Natural killer cell (primary cell): ENCODE results near the gene GAS2. TPM values are rescaled to one million over a fixed set of nuclear protein-coding genes. Genes with fewer than 3 reads are reported as not detected.

ENCODE experiments used
- ATAC-seq, 3 donors: fragments of 150-1000 bp in 2 of 3; fragments of 200-7000 bp in 1 of 3; cut with Tn5 transposase; 1 replicate in 1 of 3; 2 replicates in 2 of 3; pipeline ENCODE4 v1.10.0; 2021; ENCODE audit warnings: mild to moderate bottlenecking in 2 of 3, moderate library complexity in 2 of 3
- DNase-seq, 2 donors: peaks; one replicate each; pipeline versions ENCODE4 v3.0.0 to v3.0.0-alpha.2; 2013 to 2021; ENCODE audit warnings: mixed read lengths in 1 of 2
- H3K27ac ChIP-seq: one replicate; pipeline ENCODE4 v1.5.1; 2013; ENCODE audit warnings: mild to moderate bottlenecking, low read length
- H3K27me3 ChIP-seq: one replicate; pipeline ENCODE4 v1.6.1; 2013; ENCODE audit warnings: low read length; ENCODE audit not compliant: control insufficient read depth, insufficient read depth
- H3K36me3 ChIP-seq: one replicate; pipeline ENCODE4 v1.6.1; 2013; ENCODE audit warnings: low read length; ENCODE audit not compliant: control insufficient read depth, insufficient read depth
- H3K4me1 ChIP-seq: one replicate; pipeline ENCODE4 v1.6.1; 2013; ENCODE audit warnings: low read length; ENCODE audit not compliant: control insufficient read depth, insufficient read depth
- H3K4me3 ChIP-seq: one replicate; pipeline ENCODE4 v1.5.1; 2013; ENCODE audit warnings: low read length
- H3K9me3 ChIP-seq: one replicate; pipeline ENCODE4 v1.6.1; 2013; ENCODE audit warnings: low read length; ENCODE audit not compliant: control insufficient read depth, insufficient read depth
- H3K27ac Mint-ChIP-seq, 2 donors: one replicate each; pipeline ENCODE4 v1.8.0; 2022; ENCODE audit warnings: mild to moderate bottlenecking in 2 of 2, mixed read lengths in 2 of 2, moderate library complexity in 1 of 2
- H3K27me3 Mint-ChIP-seq, 2 donors: one replicate each; pipeline ENCODE4 v1.8.0; 2022; ENCODE audit warnings: low read depth in 2 of 2, mixed read lengths in 2 of 2
- H3K36me3 Mint-ChIP-seq: one replicate; pipeline ENCODE4 v1.8.0; 2022; ENCODE audit warnings: mixed read lengths
- H3K4me1 Mint-ChIP-seq, 2 donors: one replicate each; pipeline ENCODE4 v1.8.0; 2022; ENCODE audit warnings: mixed read lengths in 2 of 2
- H3K4me3 Mint-ChIP-seq: one replicate; pipeline ENCODE4 v1.8.0; 2022; ENCODE audit warnings: mild to moderate bottlenecking, moderate library complexity, mixed read lengths
- H3K9me3 Mint-ChIP-seq, 2 donors: one replicate each; pipeline ENCODE4 v1.8.0; 2022; ENCODE audit warnings: mixed read lengths in 2 of 2
- CTCF ChIP-seq: fragments of 200-600 bp; IDR thresholded peaks from one replicate; pipeline ENCODE4 v1.8.0; 2022; ENCODE audit warnings: antibody characterized with exemption
- WGBS: methylation state at CpG from one replicate; pipeline ENCODE4 v1.1.7; 2013; ENCODE audit warnings: missing lambda C conversion rate; ENCODE audit not compliant: insufficient coverage; 5-methylcytosine and 5-hydroxymethylcytosine counted together
- intact Hi-C: fragments of 100-400 bp; cut with micrococcal nuclease; formaldehyde crosslinking; loops from one replicate; pipeline ENCODE4 v1.14.2; 2022
- total RNA-seq, 4 donors: library from RNA; stranded (reverse); fragments of 120-200 nt in 1 of 4; gene quantifications; one replicate each; pipeline versions ENCODE4 v1.2.3 to v1.2.4, GENCODE V29; 2013 to 2022

Gene GAS2
- total RNA-seq, 3 donors from 2014 or later (not counting 1 experiment from before 2014, with no cell fraction given) = 2.0 to 3.5 (median 2.5) TPM

GRCh38 chr11:22688914-22689313, 22.5 kb downstream of the GAS2 start:
- WGBS = 90% methylated on average over 3 of the region's 3 CpGs
- Histone ChIP-seq H3K27me3 (no peaks in the 10 kb centered on the region), H3K9me3 (no peaks in the 10 kb centered on the region), H3K4me1 (no peaks in the 10 kb centered on the region), H3K4me3 (no peak overlapping the region), H3K27ac (no peak overlapping the region), H3K36me3 (no peaks in the 10 kb centered on the region)
- Mint-ChIP-seq H3K9me3 (no peaks in the 10 kb centered on the region), H3K4me1 (no peaks in the 10 kb centered on the region), H3K4me3 (no peak overlapping the region), H3K27me3 (peaks cover 6 to 8% of the 10 kb centered on the region in 2 donors), H3K27ac (no peak overlapping the region), H3K36me3 (no peaks in the 10 kb centered on the region)
- ATAC-seq (no peak), DNase-seq (no peak)
- TF ChIP-seq CTCF = no peak
- intact Hi-C loops = no loop called here

- DNase-seq (no peak), ATAC-seq (no peak)
- H3K27ac Mint-ChIP-seq = no peak overlapping the region
- H3K9me3 Mint-ChIP-seq = no peaks in the 10 kb centered on the region
- H3K4me3 ChIP-seq = no peak overlapping the region
- 86% methylated on average over 1 of the region's 1 CpG for WGBS
- H3K4me3 Mint-ChIP-seq = no peak overlapping the region
- TF ChIP-seq CTCF = no peak
- no peaks in the 10 kb centered on the region for H3K36me3 ChIP-seq
- intact Hi-C loops = no loop called here
- no peaks in the 10 kb centered on the region for H3K9me3 ChIP-seq
- no peaks in the 10 kb centered on the region for H3K27me3 ChIP-seq
- H3K4me1 ChIP-seq = no peaks in the 10 kb centered on the region
- H3K27ac ChIP-seq = no peak overlapping the region
- no peaks in the 10 kb centered on the region for H3K36me3 Mint-ChIP-seq
- peaks cover 0 to 4% of the 10 kb centered on the region in 2 donors for H3K27me3 Mint-ChIP-seq
- no peaks in the 10 kb centered on the region for H3K4me1 Mint-ChIP-seq
Measured at GRCh38 chr11:22690257-22690656, 23.8 kb downstream of the GAS2 start.

GRCh38 chr11:22690871-22691270, 24.5 kb downstream of the GAS2 start:
- H3K9me3 ChIP-seq = no peaks in the 10 kb centered on the region
- H3K27ac ChIP-seq = no peak overlapping the region
- H3K27me3 ChIP-seq = no peaks in the 10 kb centered on the region
- intact Hi-C loops = no loop called here
- Mint-ChIP-seq H3K27ac (no peak overlapping the region), H3K27me3 (peaks cover 0 to 4% of the 10 kb centered on the region in 2 donors), H3K9me3 (no peaks in the 10 kb centered on the region), H3K4me1 (no peaks in the 10 kb centered on the region), H3K4me3 (no peak overlapping the region), H3K36me3 (no peaks in the 10 kb centered on the region)
- no peaks in the 10 kb centered on the region for H3K36me3 ChIP-seq
- DNase-seq (peak in 1 of 2 donors; percentile 66), ATAC-seq (no peak)
- no peaks in the 10 kb centered on the region for H3K4me1 ChIP-seq
- H3K4me3 ChIP-seq = no peak overlapping the region
- WGBS = 54% methylated on average over 4 of the region's 4 CpGs
- no peak for TF ChIP-seq CTCF

GRCh38 chr11:22699388-22699787, 33.0 kb downstream of the GAS2 start:
- no peak overlapping the region for H3K27ac Mint-ChIP-seq
- no peak for TF ChIP-seq CTCF
- ATAC-seq = no peak
- no peaks in the 10 kb centered on the region for H3K9me3 Mint-ChIP-seq
- H3K4me1 ChIP-seq = no peaks in the 10 kb centered on the region
- intact Hi-C loops = no loop called here
- H3K27ac ChIP-seq = no peak overlapping the region
- WGBS = 100% methylated on average over 1 of the region's 1 CpG
- no peak overlapping the region for H3K4me3 ChIP-seq
- H3K27me3 Mint-ChIP-seq = peaks cover 0 to 3% of the 10 kb centered on the region in 2 donors
- H3K36me3 ChIP-seq = no peaks in the 10 kb centered on the region
- H3K4me1 Mint-ChIP-seq = no peaks in the 10 kb centered on the region
- no peaks in the 10 kb centered on the region for H3K36me3 Mint-ChIP-seq
- H3K4me3 Mint-ChIP-seq = no peak overlapping the region
- no peaks in the 10 kb centered on the region for H3K9me3 ChIP-seq
- H3K27me3 ChIP-seq = no peaks in the 10 kb centered on the region
- no peak for DNase-seq
